ENCODE results near the gene MTHFD1L.

- TF ChIP-seq YY1 (IDR thresholded peaks at IDR 0.05; ENCODE audit: insufficient read depth, insufficient read length) (no peak), ZNF274 (IDR thresholded peaks at IDR 0.05; ENCODE audit: low read depth, low read length) (no peak)
Measured at GRCh38 chr6:151142676-151143075, 277.2 kb downstream of the MTHFD1L start.

All from NT2/D1 (cell line).